Breast epithelium (tissue), 4 donors: Measurements from ENCODE around the gene PDYN. TPM values are rescaled to one million over a fixed set of nuclear protein-coding genes. Genes with fewer than 3 reads are reported as not detected.

Experiments used
- DNase-seq, 2 donors: peaks; one replicate each; pipeline ENCODE4 v3.0.0-alpha.2; 2019; ENCODE audit warnings: low spot score in 2 of 2
- H3K27ac ChIP-seq, 2 donors: fragments of 200-600 bp; sonication (generic) in 1 of 2; one replicate each; pipeline ENCODE4 v1.5.1; 2016 to 2019; ENCODE audit warnings: mild to moderate bottlenecking in 1 of 2
- H3K27me3 ChIP-seq, 2 donors: fragments of 200-600 bp; sonication (generic) in 1 of 2; one replicate each; pipeline versions ENCODE4 v1.5.1 to v1.6.0; 2017 to 2019; ENCODE audit warnings: control low read depth in 1 of 2, mild to moderate bottlenecking in 1 of 2
- H3K36me3 ChIP-seq: fragments of 200-600 bp; one replicate; pipeline ENCODE4 v1.5.1; 2019
- H3K4me1 ChIP-seq, 2 donors: fragments of 200-600 bp; sonication (generic); one replicate each; pipeline ENCODE4 v1.5.1; 2016 to 2019; ENCODE audit warnings: control low read depth in 1 of 2
- H3K4me3 ChIP-seq, 3 donors: fragments of 200-600 bp; sonication (generic); 1 replicate in 2 of 3; 2 replicates in 1 of 3; pipeline ENCODE4 v1.5.1; 2016 to 2019; ENCODE audit warnings: mild to moderate bottlenecking in 3 of 3, moderate library complexity in 2 of 3
- H3K9me3 ChIP-seq, 2 donors: fragments of 200-600 bp; sonication (generic) in 1 of 2; one replicate each; pipeline ENCODE4 v1.5.1; 2016 to 2019; ENCODE audit warnings: control low read depth in 1 of 2
- CTCF ChIP-seq, 3 donors: fragments of 450-650 bp; IDR thresholded peaks; one replicate each; pipeline ENCODE4 v1.5.1; 2016 to 2017; ENCODE audit warnings: antibody characterized with exemption in 3 of 3, mild to moderate bottlenecking in 3 of 3, moderate library complexity in 3 of 3
- POLR2A ChIP-seq: fragments of 450-650 bp; IDR thresholded peaks from one replicate; pipeline ENCODE4 v1.6.1; 2016; ENCODE audit warnings: antibody characterized with exemption, mild to moderate bottlenecking, moderate library complexity
- POLR2AphosphoS5 ChIP-seq, 3 donors: sonication (generic); formaldehyde crosslinking; IDR thresholded peaks; one replicate each; pipeline ENCODE4 v1.6.1; 2017; ENCODE audit warnings: antibody characterized with exemption in 3 of 3
- intact Hi-C: fragments of 100-400 bp; cut with DNase I; formaldehyde crosslinking; loops from one replicate; pipeline ENCODE4 v1.15.1; 2023; ENCODE audit warnings: low total_unique reads
- total RNA-seq, 3 donors: library from RNA; depleted of rRNA; stranded (reverse); fragments of >200 nt; gene quantifications; one replicate each; pipeline ENCODE4 v1.1.0, GENCODE V29; 2016

The PDYN gene
- total RNA-seq, 3 donors from 2014 or later: not detected

GRCh38 chr20:1931830-1932229 is 62.0 kb downstream of the PDYN start:
- DNase-seq: no peak
- no peak for TF ChIP-seq POLR2AphosphoS5 (IDR thresholded peaks at IDR 0.05)
- no peak for TF ChIP-seq CTCF (IDR thresholded peaks at IDR 0.05)
- TF ChIP-seq POLR2A: no peak
- intact Hi-C loops: no loop called here
- Histone ChIP-seq H3K4me3 (no peak overlapping the region), H3K27me3 (no peaks in the 10 kb centered on the region), H3K27ac (no peak overlapping the region), H3K4me1 (no peaks in the 10 kb centered on the region), H3K9me3 (no peaks in the 10 kb centered on the region), H3K36me3 (no peaks in the 10 kb centered on the region)

- Histone ChIP-seq H3K9me3 (no peaks in the 10 kb centered on the region), H3K36me3 (no peaks in the 10 kb centered on the region), H3K27ac (no peak overlapping the region), H3K27me3 (no peaks in the 10 kb centered on the region), H3K4me3 (no peak overlapping the region), H3K4me1 (no peaks in the 10 kb centered on the region)
- no peak for TF ChIP-seq CTCF (IDR thresholded peaks at IDR 0.05)
- no peak for TF ChIP-seq POLR2AphosphoS5 (IDR thresholded peaks at IDR 0.05)
- no peak for TF ChIP-seq POLR2A
- intact Hi-C loops: no loop called here
- DNase-seq: no peak
These were observed 63.7 kb downstream of the PDYN start for GRCh38 chr20:1930165-1930564.

GRCh38 chr20:1929460-1929859 is 64.4 kb downstream of the PDYN start:
- no peaks in the 10 kb centered on the region for H3K36me3 ChIP-seq
- no peaks in the 10 kb centered on the region for H3K27me3 ChIP-seq
- DNase-seq: no peak
- intact Hi-C loops: no loop called here
- no peaks in the 10 kb centered on the region for H3K4me1 ChIP-seq
- no peaks in the 10 kb centered on the region for H3K9me3 ChIP-seq
- TF ChIP-seq POLR2AphosphoS5 (IDR thresholded peaks at IDR 0.05) (no peak), CTCF (IDR thresholded peaks at IDR 0.05) (no peak), POLR2A (no peak)
- no peak overlapping the region for H3K4me3 ChIP-seq
- H3K27ac ChIP-seq: no peak overlapping the region

GRCh38 chr20:1928782-1929181 is 65.1 kb downstream of the PDYN start:
- Histone ChIP-seq H3K4me1 (no peaks in the 10 kb centered on the region), H3K4me3 (no peak overlapping the region), H3K27ac (no peak overlapping the region), H3K36me3 (no peaks in the 10 kb centered on the region), H3K27me3 (no peaks in the 10 kb centered on the region), H3K9me3 (no peaks in the 10 kb centered on the region)
- DNase-seq: no peak
- TF ChIP-seq POLR2AphosphoS5 (IDR thresholded peaks at IDR 0.05) (no peak), POLR2A (no peak), CTCF (IDR thresholded peaks at IDR 0.05) (no peak)
- intact Hi-C loops: no loop called here

Other genes with a start within 250 kb of the PDYN start
- gene SIRPA, start 98.7 kb downstream of the PDYN start, total RNA-seq: 10 to 100 TPM; 42.3 to 64.6 (median 53.9) TPM
- 10 to 100 TPM; 15.2 to 26.3 (median 16.7) TPM for gene STK35, start 107.8 kb upstream of the PDYN start, total RNA-seq